SU-DHL-6 (cell line): ENCODE results near the gene RASD2.

Experiments used
- H2AFZ ChIP-seq: fragments of 200-600 bp; sonication (generic); 2 replicates; pipeline ENCODE4 v1.6.1; 2014; ENCODE audit warnings: low read depth, mild to moderate bottlenecking, moderate library complexity, mixed read lengths, antibody characterized with exemption, low read length; ENCODE audit not compliant: severe bottlenecking
- H3F3A ChIP-seq: fragments of 200-600 bp; shearing (Covaris generic); 2 replicates; pipeline ENCODE4 v1.6.0; 2016; ENCODE audit warnings: antibody characterized with exemption, mild to moderate bottlenecking; ENCODE audit not compliant: insufficient read depth
- H3K27ac ChIP-seq: fragments of 200-600 bp; sonication (generic); 2 replicates; pipeline ENCODE4 v1.5.1; 2016; ENCODE audit warnings: low read depth, mild to moderate bottlenecking, low read length, moderate library complexity, mixed read lengths
- H3K27me3 ChIP-seq: fragments of 200-600 bp; sonication (generic), shearing (Covaris generic); 2 replicates; pipeline ENCODE4 v1.6.0; 2014; ENCODE audit warnings: mild to moderate bottlenecking, low read length
- H3K36me3 ChIP-seq: fragments of 200-600 bp; sonication (generic); 2 replicates; pipeline ENCODE4 v1.6.1; 2014; ENCODE audit warnings: mild to moderate bottlenecking, low read length, mixed read lengths
- H3K4me2 ChIP-seq: fragments of 300-600, 200-600 bp; shearing (Covaris generic), sonication (generic); 2 replicates; pipeline ENCODE4 v1.6.0; 2014; ENCODE audit warnings: low read length, low read depth, mild to moderate bottlenecking; ENCODE audit not compliant: poor library complexity, severe bottlenecking
- H3K4me3 ChIP-seq: fragments of 200-600 bp; sonication (generic); 2 replicates; pipeline ENCODE4 v1.5.1; 2014; ENCODE audit warnings: antibody characterized with exemption, low read length, mild to moderate bottlenecking, mixed read lengths; ENCODE audit not compliant: insufficient read depth, poor library complexity, severe bottlenecking
- H3K79me2 ChIP-seq: fragments of 200-600 bp; sonication (generic); 2 replicates; pipeline ENCODE4 v1.6.1; 2014; ENCODE audit warnings: mild to moderate bottlenecking, low read length, moderate library complexity; ENCODE audit not compliant: insufficient read depth
- H3K9ac ChIP-seq: fragments of 200-600 bp; sonication (generic); 2 replicates; pipeline ENCODE4 v1.7.0; 2014; ENCODE audit warnings: mild to moderate bottlenecking, low read length
- H3K9me2 ChIP-seq: fragments of 200-600 bp; sonication (generic); replicated peaks from 2 replicates; pipeline ENCODE4 v1.6.1; 2014; ENCODE audit warnings: low read length; ENCODE audit not compliant: insufficient read depth
- H3K9me3 ChIP-seq: fragments of 200-600 bp; sonication (generic); 2 replicates; pipeline ENCODE4 v1.6.1; 2014; ENCODE audit warnings: low read length, mixed read lengths; ENCODE audit not compliant: insufficient read depth
- H4K20me1 ChIP-seq: fragments of 200-600 bp; sonication (generic); 2 replicates; pipeline ENCODE4 v1.6.1; 2014; ENCODE audit warnings: low read depth, mild to moderate bottlenecking, antibody characterized with exemption, low read length, moderate library complexity, mixed read lengths
- EZH2phosphoT487 ChIP-seq: fragments of 200-600 bp; sonication (generic), shearing (Covaris generic); conservative IDR thresholded peaks from 2 replicates; pipeline ENCODE4 v1.6.1; 2018; ENCODE audit warnings: mild to moderate bottlenecking, antibody characterized with exemption, low read length, moderate library complexity, mixed read lengths
- TF ChIP-seq, protein P1 (sequence below): fragments of 200-600 bp; sonication (generic); IDR thresholded peaks from one replicate; pipeline ENCODE4 v1.5.1; 2017; ENCODE audit warnings: antibody characterized with exemption, mild to moderate bottlenecking, low read length, moderate library complexity; ENCODE audit not compliant: insufficient read depth, poor library complexity, severe bottlenecking

Gene RASD2

DNA sequence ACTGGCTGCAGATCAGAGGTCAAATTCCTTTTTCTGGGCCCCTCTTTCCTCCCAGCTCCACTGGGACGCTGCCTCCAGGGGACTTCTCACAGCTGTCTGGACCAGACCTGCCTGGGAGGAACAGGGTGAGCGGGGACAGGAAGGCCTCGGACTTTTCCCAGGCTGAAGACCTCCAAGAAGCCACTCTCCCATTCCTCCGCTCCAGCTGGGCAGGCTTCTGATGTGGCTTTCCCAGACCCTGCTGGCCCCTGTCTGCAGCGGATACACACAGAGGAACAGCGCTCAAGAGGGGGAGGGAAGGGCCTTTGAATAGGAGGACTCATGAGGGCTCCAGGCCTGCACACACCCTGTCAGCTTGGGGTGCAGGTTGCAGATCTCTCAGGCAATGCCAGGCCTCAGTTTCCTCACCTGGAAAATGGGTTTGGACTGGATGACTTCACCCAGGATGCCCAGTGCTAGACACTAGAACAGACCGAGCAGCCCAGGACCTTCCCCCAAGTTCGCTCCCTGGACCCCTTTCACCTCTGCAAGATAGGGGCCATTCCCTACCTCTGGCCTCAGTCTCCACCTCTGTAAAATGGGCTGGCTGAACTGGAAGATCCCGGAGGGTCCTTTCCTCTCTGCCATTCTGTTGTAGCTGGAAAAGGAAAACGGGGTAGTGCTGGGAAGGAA is 39.9 kb downstream of the RASD2 start:
- no peak overlapping the region for H3K4me3 ChIP-seq
- no peak overlapping the region for H3K27ac ChIP-seq
- H3K9me2 ChIP-seq, result no peaks in the 10 kb centered on the region
- no peaks in the 10 kb centered on the region for H3K9me3 ChIP-seq
- H3F3A ChIP-seq, result no peaks in the 10 kb centered on the region
- no peak overlapping the region for H2AFZ ChIP-seq
- no peaks in the 10 kb centered on the region for H4K20me1 ChIP-seq
- no peaks in the 10 kb centered on the region for H3K36me3 ChIP-seq
- TF ChIP-seq, protein P1, sequence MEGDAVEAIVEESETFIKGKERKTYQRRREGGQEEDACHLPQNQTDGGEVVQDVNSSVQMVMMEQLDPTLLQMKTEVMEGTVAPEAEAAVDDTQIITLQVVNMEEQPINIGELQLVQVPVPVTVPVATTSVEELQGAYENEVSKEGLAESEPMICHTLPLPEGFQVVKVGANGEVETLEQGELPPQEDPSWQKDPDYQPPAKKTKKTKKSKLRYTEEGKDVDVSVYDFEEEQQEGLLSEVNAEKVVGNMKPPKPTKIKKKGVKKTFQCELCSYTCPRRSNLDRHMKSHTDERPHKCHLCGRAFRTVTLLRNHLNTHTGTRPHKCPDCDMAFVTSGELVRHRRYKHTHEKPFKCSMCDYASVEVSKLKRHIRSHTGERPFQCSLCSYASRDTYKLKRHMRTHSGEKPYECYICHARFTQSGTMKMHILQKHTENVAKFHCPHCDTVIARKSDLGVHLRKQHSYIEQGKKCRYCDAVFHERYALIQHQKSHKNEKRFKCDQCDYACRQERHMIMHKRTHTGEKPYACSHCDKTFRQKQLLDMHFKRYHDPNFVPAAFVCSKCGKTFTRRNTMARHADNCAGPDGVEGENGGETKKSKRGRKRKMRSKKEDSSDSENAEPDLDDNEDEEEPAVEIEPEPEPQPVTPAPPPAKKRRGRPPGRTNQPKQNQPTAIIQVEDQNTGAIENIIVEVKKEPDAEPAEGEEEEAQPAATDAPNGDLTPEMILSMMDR, result no peak
- no peak overlapping the region for H3K9ac ChIP-seq
- no peaks in the 10 kb centered on the region for H3K79me2 ChIP-seq
- H3K27me3 ChIP-seq, result no peaks in the 10 kb centered on the region
- no peak overlapping the region for H3K4me2 ChIP-seq

DNA sequence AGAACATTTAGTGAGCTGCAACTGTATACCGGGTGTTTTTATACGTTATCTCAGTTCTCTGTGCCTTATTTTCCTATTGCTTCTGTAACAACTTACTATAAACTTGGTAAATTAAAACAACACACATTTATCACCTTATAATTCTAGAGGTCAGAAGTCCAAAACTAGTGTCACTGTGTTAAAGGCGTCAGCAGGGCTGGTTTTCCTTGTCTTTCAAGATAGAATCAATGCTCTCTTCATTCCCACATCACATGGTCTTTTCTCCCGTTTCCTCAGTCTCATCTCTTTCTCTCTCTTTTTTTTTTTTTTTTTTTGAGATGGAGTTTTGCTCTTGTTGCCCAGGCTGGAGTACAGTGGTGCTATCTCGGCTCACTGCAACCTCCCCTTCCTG is 40.4 kb downstream of the RASD2 start:
- Histone ChIP-seq H3K9me3 (no peaks in the 10 kb centered on the region), H3K79me2 (no peaks in the 10 kb centered on the region), H3K36me3 (no peaks in the 10 kb centered on the region), H3K9me2 (no peaks in the 10 kb centered on the region), H3F3A (no peaks in the 10 kb centered on the region), H3K4me3 (no peak overlapping the region), H3K9ac (no peak overlapping the region), H2AFZ (no peak overlapping the region), H3K27me3 (no peaks in the 10 kb centered on the region), H4K20me1 (no peaks in the 10 kb centered on the region), H3K4me2 (no peak overlapping the region), H3K27ac (no peak overlapping the region)
- TF ChIP-seq EZH2phosphoT487, result no peak
- TF ChIP-seq, protein P1, result no peak

DNA sequence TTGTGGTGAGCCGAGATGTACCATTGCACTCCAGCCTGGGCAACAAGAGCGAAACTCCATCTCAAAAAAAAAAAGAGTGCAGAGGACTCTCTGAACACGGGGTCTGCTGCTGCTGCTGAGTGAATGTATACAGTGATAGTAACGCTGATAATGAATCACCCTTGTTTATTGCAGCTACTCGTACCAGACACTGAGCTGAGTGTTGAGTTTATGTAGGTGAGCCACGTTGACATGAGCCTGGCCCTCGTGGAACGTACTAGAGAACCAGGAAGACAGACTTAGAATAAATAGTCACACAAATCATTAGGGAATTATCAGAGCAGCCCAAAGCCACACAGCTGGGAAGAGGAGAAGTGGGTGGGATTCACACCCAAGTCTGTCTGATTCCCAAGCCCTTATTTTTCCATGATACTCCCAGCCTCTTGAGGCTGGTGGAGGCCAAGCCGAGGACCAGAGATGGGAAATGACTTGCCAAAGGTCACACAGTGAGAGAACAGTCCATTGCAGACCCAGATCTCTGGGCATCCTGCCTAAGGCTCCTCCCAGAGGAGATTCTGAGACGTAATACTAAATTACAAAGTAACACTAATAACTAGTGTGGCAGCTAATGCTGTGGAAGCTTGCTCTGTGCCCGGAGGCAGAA is 41.7 kb downstream of the RASD2 start:
- TF ChIP-seq, protein P1, result no peak
- TF ChIP-seq EZH2phosphoT487, result no peak
- Histone ChIP-seq H3K9me2 (no peaks in the 10 kb centered on the region), H3K27ac (no peak overlapping the region), H2AFZ (no peak overlapping the region), H3K27me3 (no peaks in the 10 kb centered on the region), H4K20me1 (no peaks in the 10 kb centered on the region), H3K4me3 (no peak overlapping the region), H3K9ac (no peak overlapping the region), H3K4me2 (no peak overlapping the region), H3K36me3 (no peaks in the 10 kb centered on the region), H3K9me3 (no peaks in the 10 kb centered on the region), H3K79me2 (no peaks in the 10 kb centered on the region), H3F3A (no peaks in the 10 kb centered on the region)
